Stimulated activated CD4-positive, alpha-beta T cell treated with anti-CD3 and anti-CD28 coated beads, Interleukin-12 subunit alpha, Interleukin-12 subunit beta, amount 100 ng/mL, for 24 hours (primary cell): ENCODE measurements around the gene IL1RN.

ENCODE experiments used
- DNase-seq, 2 experiments: peaks; one replicate each; pipeline ENCODE4 v3.0.0-alpha.2; 2020; ENCODE audit warnings: low read depth in 2 of 2

The IL1RN gene

GRCh38 chr2:113156278-113157117 lies 29.1 kb downstream of the IL1RN start:
- no peak for DNase-seq

GRCh38 chr2:113157118-113157896 lies 29.9 kb downstream of the IL1RN start:
- no peak for DNase-seq

- DNase-seq = no peak
These were observed 30.7 kb downstream of the IL1RN start for GRCh38 chr2:113157897-113158753.

- DNase-seq = no peak
These were observed 31.6 kb downstream of the IL1RN start for GRCh38 chr2:113158884-113159553.

GRCh38 chr2:113160248-113160647 lies 32.9 kb downstream of the IL1RN start:
- DNase-seq = no peak

- DNase-seq = no peak
These were observed 33.6 kb downstream of the IL1RN start for GRCh38 chr2:113160962-113161361.

GRCh38 chr2:113162173-113162572 lies 34.8 kb downstream of the IL1RN start:
- no peak for DNase-seq

- no peak for DNase-seq
These were observed 35.5 kb downstream of the IL1RN start for GRCh38 chr2:113162869-113163268.

- no peak for DNase-seq
These were observed 37.0 kb downstream of the IL1RN start for GRCh38 chr2:113164215-113164929.

GRCh38 chr2:113164930-113165585 lies 37.7 kb downstream of the IL1RN start:
- DNase-seq = no peak

GRCh38 chr2:113166187-113166645 lies 38.8 kb downstream of the IL1RN start:
- DNase-seq = no peak

GRCh38 chr2:113167115-113167932 lies 39.9 kb downstream of the IL1RN start:
- DNase-seq = no peak

GRCh38 chr2:113167962-113168340 lies 40.6 kb downstream of the IL1RN start:
- DNase-seq = no peak

GRCh38 chr2:113169002-113169530 lies 41.7 kb downstream of the IL1RN start:
- no peak for DNase-seq

- no peak for DNase-seq
These were observed 42.2 kb downstream of the IL1RN start for GRCh38 chr2:113169586-113169985.

GRCh38 chr2:113171334-113172075 lies 44.1 kb downstream of the IL1RN start:
- no peak for DNase-seq

- DNase-seq = no peak
These were observed 45.5 kb downstream of the IL1RN start for GRCh38 chr2:113172721-113173541.
